Activated CD4-positive, alpha-beta T cell treated with anti-CD3 and anti-CD28 coated beads, Interleukin-2, amount 50 U/mL, for 48 hours (primary cell): ENCODE data around the gene CFAP61.

ENCODE experiments used
- DNase-seq, 2 experiments: peaks; one replicate each; pipeline ENCODE4 v3.0.0-alpha.2; 2020

CFAP61 gene

DNA sequence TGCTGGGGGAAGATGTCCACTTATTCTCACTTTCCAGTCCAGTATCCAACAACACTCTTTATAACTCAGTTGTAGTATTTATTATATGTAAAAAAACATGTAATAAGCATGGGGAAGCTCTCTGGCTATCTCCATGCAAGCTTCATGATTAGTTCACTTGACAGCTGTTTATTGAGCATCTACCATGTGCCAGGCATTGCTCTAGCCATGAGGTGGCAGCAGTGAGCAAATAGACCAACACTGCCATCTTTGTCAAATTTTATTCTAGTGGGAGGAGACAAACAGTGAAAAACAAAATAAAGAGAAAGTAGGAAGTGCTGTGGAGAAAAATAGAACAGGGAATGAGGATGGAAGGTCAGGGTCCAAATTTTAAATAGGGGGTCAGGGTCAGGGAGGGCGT lies 131.8 kb downstream of the CFAP61 start:
- DNase-seq: peak; percentile 38 to 41

DNA sequence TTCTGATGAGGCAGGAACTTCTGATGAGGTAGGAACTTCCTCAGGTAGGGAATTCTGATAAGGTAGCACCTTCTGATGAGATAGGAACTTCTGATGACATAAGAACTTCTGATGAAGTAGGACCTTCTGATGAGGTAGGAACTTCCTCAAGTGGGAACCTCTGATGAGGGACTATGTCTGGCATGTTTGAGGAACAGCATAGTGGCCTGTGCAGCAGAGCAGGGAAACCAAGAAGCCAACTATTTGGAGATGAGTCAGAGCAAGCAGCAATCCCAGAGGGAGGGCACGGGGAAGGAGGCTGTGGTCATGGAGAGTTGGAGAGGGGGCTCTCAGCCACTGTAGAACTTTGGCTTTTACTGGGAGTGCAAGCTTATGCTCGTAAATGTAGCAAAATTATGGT lies 132.4 kb downstream of the CFAP61 start:
- no peak for DNase-seq

GRCh38 chr20:20188647-20189046 lies 136.3 kb downstream of the CFAP61 start:
- no peak for DNase-seq

GRCh38 chr20:20192366-20192765 lies 140.0 kb downstream of the CFAP61 start:
- no peak for DNase-seq

GRCh38 chr20:20195021-20195705 lies 142.8 kb downstream of the CFAP61 start:
- DNase-seq: no peak

GRCh38 chr20:20196610-20197009 lies 144.3 kb downstream of the CFAP61 start:
- DNase-seq: no peak

- no peak for DNase-seq
Measured at GRCh38 chr20:20198011-20198410, 145.7 kb downstream of the CFAP61 start.

DNA sequence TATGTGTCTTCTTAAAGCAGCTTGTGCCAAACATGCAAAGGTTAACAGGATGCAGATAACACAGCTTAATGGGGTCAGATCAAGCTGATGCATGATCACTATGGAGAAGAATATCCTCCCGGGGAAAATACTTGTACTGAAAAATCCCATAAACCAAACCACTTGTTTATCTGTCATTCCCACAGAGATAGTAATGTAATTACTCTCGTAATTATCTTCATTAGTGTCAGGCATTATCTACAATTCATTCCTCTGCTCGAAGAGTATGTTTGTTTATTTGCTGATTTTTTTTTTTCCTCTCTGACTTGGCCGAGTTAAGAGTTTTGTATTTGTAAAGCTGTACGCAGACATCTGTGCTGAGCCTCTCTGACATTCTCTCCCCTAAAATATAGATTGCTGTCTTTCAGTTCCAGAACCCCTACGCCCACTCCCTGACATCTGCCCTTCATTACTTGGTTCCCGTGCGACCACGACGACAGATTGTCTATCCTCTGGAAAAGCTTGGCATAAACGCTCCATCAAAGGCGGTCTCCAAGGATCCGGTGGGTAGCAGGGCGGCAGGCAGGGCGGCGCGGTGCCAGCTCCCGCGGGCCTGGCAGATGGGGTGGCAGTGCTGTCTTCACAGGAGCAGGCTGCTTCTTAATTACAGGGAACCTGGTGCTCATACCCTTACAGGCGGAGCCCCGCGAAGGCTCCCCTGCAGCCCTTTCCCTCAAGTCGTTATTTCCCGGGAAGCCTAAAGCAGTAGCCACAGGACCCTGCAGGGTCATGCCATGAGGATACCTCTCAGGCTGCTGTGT lies 147.2 kb downstream of the CFAP61 start:
- no peak for DNase-seq

GRCh38 chr20:20201124-20201523 lies 148.8 kb downstream of the CFAP61 start:
- no peak for DNase-seq

- no peak for DNase-seq
Measured at GRCh38 chr20:20201639-20202038, 149.3 kb downstream of the CFAP61 start.

- no peak for DNase-seq
Measured at GRCh38 chr20:20202768-20203167, 150.4 kb downstream of the CFAP61 start.

DNA sequence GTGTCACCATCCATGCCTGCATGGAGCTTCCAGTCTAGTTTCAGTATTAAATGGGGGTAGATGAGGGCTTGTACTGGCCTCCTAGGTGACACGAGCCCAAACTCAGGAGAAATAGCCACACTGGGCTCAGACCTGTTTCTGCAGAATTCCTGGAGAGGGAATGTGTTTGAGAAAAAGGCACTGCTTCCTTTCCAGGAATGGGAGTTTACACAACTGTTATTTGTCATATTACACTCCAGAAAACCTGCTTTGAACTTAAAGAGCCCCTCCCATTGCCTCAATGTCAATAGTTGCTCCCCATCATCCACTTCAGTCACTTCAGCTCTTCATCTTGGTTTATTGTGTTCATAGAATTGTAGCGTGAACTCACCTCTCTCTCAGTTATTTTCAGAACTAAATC lies 151.5 kb downstream of the CFAP61 start:
- DNase-seq: no peak

GRCh38 chr20:20204256-20204655 lies 151.9 kb downstream of the CFAP61 start:
- no peak for DNase-seq

DNA sequence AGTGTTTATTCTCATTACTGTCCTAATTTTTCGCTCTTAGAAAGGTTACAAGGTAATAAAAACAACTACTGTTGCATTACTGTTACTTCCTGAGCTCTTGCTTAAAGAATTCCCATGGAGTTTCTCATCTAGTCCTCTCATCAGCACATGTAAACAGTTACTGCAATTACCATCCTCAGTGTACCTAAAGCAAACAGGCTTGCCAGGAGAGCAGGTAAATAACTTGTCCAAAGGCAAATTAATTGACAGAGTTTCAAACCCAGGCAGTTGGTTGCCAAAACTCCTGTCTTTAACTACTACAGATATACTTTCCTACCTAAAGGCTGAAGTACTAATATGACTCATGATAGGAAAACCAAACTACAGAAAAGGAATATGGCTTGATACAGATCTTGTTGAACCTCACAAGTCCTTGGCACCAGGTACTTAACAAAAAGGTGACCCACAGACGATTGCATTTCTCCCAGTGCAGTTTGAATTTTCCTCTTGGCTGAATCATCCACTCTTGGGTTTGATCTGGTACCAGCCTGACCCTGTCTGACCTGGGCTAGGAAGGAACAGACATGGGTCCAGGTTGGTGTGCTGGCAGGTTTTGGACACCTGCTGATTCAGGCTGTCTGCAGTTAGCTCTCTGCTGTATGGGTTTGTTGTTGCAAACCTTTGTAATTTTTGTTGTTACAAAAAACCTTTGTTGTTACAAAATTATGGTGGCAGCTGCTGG lies 153.0 kb downstream of the CFAP61 start:
- DNase-seq: no peak

GRCh38 chr20:20205862-20206236 lies 153.5 kb downstream of the CFAP61 start:
- DNase-seq: no peak

DNA sequence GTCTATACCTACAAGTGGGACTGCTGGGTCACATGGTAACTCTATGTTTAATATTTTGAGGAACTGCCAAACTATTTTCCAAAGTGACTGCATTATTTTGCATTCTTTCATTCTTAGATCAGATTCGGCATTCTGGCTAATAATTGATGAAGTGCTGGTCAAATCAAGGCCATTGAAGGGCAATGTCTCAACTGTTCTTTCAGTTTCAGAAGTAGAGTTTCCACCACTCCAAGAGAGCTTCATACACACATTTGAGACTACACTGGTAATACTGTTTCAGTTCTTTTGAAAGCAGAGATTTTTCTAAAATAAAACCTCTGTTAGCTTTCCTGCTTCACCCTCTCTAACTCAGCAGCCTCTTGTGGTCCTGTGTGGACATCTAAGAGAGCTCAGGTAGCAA lies 154.5 kb downstream of the CFAP61 start:
- DNase-seq: no peak

GRCh38 chr20:20207291-20207690 lies 155.0 kb downstream of the CFAP61 start:
- no peak for DNase-seq

DNA sequence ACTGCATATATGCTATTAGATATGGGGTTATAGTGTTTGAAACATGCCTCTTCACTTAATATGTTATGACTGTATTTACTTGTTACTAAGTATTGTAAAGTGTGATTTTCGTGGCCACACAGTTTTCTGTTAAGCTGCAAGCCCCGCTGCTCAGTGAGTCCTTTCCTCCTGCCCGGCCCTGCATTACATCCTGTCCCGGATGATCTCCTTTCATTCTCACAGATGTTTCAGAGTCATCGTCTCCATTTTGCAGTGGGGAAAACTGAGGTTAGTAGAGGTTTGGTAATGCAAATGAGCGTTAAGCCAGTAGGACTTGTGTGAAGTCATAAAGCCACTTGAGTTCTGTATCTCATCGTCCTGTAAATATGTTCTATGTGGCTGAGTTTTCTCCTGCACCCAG lies 155.5 kb downstream of the CFAP61 start:
- no peak for DNase-seq

GRCh38 chr20:20209684-20210083 lies 157.4 kb downstream of the CFAP61 start:
- DNase-seq: no peak

- no peak for DNase-seq
Measured at GRCh38 chr20:20210327-20210726, 158.0 kb downstream of the CFAP61 start.

DNA sequence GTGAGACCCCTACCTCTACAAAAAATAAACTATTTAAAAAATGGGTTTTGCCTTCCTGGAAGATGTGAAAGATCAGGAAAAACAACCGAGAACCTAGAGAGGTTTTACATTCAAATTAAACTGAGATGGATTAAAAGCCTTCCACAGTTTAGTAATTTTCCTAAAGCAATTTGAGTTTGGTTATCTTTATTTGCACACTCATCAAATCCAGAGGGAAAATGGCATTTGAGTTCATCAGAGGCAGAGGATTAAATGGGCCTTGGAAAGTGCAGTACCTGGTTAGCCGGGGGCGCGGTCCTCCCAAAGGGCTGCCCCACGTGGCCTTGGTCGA lies 158.6 kb downstream of the CFAP61 start:
- DNase-seq: no peak

- DNase-seq: no peak
Measured at GRCh38 chr20:20211274-20211987, 159.1 kb downstream of the CFAP61 start.

DNA sequence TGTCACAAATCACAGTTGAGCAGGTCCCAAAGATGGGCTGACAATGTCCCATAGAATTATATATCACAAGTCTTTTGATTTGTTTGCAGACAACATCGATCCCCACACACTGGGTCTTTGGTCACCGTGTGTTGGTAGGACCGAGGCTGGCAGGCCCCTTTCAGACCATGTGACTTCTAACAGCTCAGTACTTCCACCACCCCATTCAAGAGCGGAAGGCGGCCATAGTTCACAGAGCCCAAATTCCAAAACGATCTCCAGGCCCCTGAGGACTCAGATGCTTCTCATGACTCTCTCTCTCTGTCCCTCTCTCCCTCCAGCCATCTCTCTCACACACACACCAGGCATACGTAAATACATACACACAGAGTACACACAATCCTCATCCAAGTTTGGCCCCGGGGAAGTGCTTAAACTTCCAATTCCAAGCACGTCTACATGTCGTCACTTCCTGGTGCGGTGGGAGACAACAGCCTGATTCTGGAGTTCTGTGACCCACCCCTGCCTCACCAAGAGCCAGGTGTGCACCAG lies 159.7 kb downstream of the CFAP61 start:
- no peak for DNase-seq
